ENCODE measurements around the gene TXNDC2.

Gene TXNDC2

GRCh38 chr18:9876212-9876866, 9.4 kb upstream of the TXNDC2 start:
- TF ChIP-seq CTCF (IDR thresholded peaks at IDR 0.05; ENCODE audit: insufficient read depth, missing control alignments), result no peak
- FAIRE-seq (no peak), DNase-seq (ENCODE audit: insufficient read length, low spot score) (no peak)

GRCh38 chr18:9876867-9877654, 8.7 kb upstream of the TXNDC2 start:
- FAIRE-seq (no peak), DNase-seq (ENCODE audit: insufficient read length, low spot score) (no peak)
- TF ChIP-seq CTCF (IDR thresholded peaks at IDR 0.05; ENCODE audit: insufficient read depth, missing control alignments), result no peak

DNA sequence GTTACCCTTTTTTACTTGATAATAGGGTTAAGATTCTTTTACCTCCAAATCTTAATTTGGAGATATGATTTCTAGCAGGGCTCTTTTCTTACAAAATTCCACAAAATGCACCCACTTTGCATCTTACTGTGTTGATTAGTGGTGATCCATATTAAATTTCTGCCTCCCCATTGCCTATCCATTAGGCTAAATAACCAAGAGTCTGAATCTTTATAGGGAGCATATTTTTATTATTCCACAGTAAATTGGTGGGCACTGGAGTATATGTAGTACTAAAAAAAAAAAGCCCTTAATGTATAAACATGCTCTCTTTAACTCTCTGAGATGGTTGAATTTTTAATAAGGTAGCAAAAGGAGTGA, 8.1 kb upstream of the TXNDC2 start:
- no peak for DNase-seq (ENCODE audit: insufficient read length, low spot score)
- FAIRE-seq, result no peak
- no peak for TF ChIP-seq CTCF (IDR thresholded peaks at IDR 0.05; ENCODE audit: insufficient read depth, missing control alignments)

DNA sequence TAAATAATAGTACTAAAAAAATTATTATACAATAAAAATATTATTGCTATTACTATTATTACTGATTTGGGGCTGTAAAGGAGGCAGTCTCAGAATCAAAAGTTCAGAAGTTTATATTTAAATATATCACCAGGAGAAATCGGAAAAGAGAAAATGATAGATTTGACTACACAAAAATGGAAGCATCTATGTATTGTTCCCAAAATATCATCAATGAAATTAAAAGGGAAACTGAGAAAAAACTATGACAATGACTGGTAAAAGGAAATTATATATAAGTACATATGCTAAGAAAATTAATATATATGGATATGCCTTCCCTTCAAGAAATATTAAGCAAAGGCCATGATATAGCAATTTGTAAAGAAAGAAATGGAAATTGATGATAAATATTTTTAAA, 7.7 kb upstream of the TXNDC2 start:
- no peak for DNase-seq (ENCODE audit: insufficient read length, low spot score)
- FAIRE-seq, result no peak
- no peak for TF ChIP-seq CTCF (IDR thresholded peaks at IDR 0.05; ENCODE audit: insufficient read depth, missing control alignments)

GRCh38 chr18:9878783-9879242, 7.0 kb upstream of the TXNDC2 start:
- TF ChIP-seq CTCF (IDR thresholded peaks at IDR 0.05; ENCODE audit: insufficient read depth, missing control alignments), result no peak
- FAIRE-seq, result no peak
- DNase-seq (ENCODE audit: insufficient read length, low spot score), result no peak

DNA sequence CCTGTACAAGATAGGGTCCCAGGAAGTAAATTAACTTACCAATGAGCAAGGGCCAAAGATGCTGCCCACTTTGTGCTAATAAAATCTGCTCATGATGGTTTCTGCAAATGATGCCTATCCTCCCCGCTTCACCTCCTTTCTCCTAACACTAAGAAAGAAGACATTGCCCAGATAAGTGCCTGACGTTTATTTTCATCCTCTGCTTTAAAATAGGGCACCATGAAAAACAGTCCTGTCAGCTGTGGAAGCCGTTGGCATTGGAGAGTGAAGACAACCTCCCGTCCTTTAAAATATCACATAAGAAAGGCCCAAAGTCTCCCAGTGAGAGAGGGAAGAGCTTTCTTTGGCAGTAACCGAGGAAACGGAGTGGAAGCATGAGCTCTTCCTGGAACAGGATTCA, 1.7 kb upstream of the TXNDC2 start:
- TF ChIP-seq CTCF (IDR thresholded peaks at IDR 0.05; ENCODE audit: insufficient read depth, missing control alignments), result no peak
- FAIRE-seq, result no peak
- DNase-seq (ENCODE audit: insufficient read length, low spot score), result no peak

Data from D721Med (cell line).